C4-2B (cell line): ENCODE data around the gene OCA2.

ENCODE experiments used
- CTCF ChIP-seq: fragments of 450-650 bp; conservative IDR thresholded peaks from 2 replicates; pipeline ENCODE4 v1.5.1; 2017; ENCODE audit warnings: mild to moderate bottlenecking
- ZFX ChIP-seq: fragments of 450-650 bp; IDR thresholded peaks from 2 replicates; pipeline ENCODE4 v1.6.1; 2017

- TF ChIP-seq CTCF (no peak), ZFX (no peak)
Observed at GRCh38 chr15:27933562-27933961, 165.6 kb downstream of the OCA2 start.
